GM23338 (cell line): ENCODE data around the gene LY86. TPM values are rescaled to one million over a fixed set of nuclear protein-coding genes. Genes with fewer than 3 reads are reported as not detected.

Source experiments
- ATAC-seq: fragments of 200-7000 bp; cut with Tn5 transposase; 3 replicates; pipeline ENCODE4 v1.9.1; 2020
- DNase-seq: peaks from one replicate; pipeline ENCODE4 v3.0.0-alpha.2; 2015; ENCODE audit warnings: low spot score
- H2AFZ ChIP-seq: fragments of 200-600 bp; sonication (generic); 2 replicates; pipeline ENCODE4 v1.8.0; 2016; ENCODE audit warnings: antibody characterized with exemption, mild to moderate bottlenecking, moderate library complexity
- H3F3A ChIP-seq: fragments of 200-600 bp; sonication (generic); replicated peaks from 2 replicates; pipeline ENCODE4 v1.8.0; 2017; ENCODE audit warnings: antibody characterized with exemption, mixed run types, low read depth
- H3K27ac ChIP-seq: fragments of 200-600 bp; sonication (generic); 2 replicates; pipeline ENCODE4 v1.6.1; 2016; ENCODE audit warnings: low read depth
- H3K27me3 ChIP-seq: fragments of 200-600 bp; sonication (generic); 2 replicates; pipeline ENCODE4 v1.8.0; 2016; ENCODE audit warnings: mild to moderate bottlenecking, mixed run types, moderate library complexity; ENCODE audit not compliant: insufficient read depth
- H3K36me3 ChIP-seq: fragments of 200-600 bp; sonication (generic); 2 replicates; pipeline ENCODE4 v1.8.0; 2016; ENCODE audit warnings: mild to moderate bottlenecking; ENCODE audit not compliant: insufficient read depth
- H3K4me1 ChIP-seq: fragments of 200-600 bp; sonication (generic); 2 replicates; pipeline ENCODE4 v1.8.0; 2016; ENCODE audit warnings: mild to moderate bottlenecking, moderate library complexity; ENCODE audit not compliant: insufficient read depth
- H3K4me2 ChIP-seq: fragments of 200-600 bp; sonication (generic); 2 replicates; pipeline ENCODE4 v1.7.1; 2017; ENCODE audit warnings: mixed run types
- H3K4me3 ChIP-seq: fragments of 200-600 bp; sonication (generic); 2 replicates; pipeline ENCODE4 v1.6.1; 2016; ENCODE audit warnings: mixed run types
- H3K79me2 ChIP-seq: fragments of 200-600 bp; sonication (generic); replicated peaks from 2 replicates; pipeline ENCODE4 v1.8.0; 2017; ENCODE audit warnings: mild to moderate bottlenecking; ENCODE audit not compliant: insufficient read depth
- H3K9me2 ChIP-seq: fragments of 200-600 bp; sonication (generic); 2 replicates; pipeline ENCODE4 v1.8.0; 2017; ENCODE audit not compliant: insufficient read depth
- H4K20me1 ChIP-seq: fragments of 200-600 bp; sonication (generic); replicated peaks from 2 replicates; pipeline ENCODE4 v1.8.0; 2017; ENCODE audit warnings: mild to moderate bottlenecking; ENCODE audit not compliant: insufficient read depth
- H3K27ac Mint-ChIP-seq: 2 replicates; pipeline ENCODE4 v1.8.0; 2020; ENCODE audit warnings: inconsistent platforms, mild to moderate bottlenecking, moderate library complexity, mixed read lengths
- H3K27me3 Mint-ChIP-seq: 3 replicates; pipeline ENCODE4 v1.8.0; 2022; ENCODE audit warnings: low read depth, mild to moderate bottlenecking, moderate library complexity, mixed read lengths, inconsistent platforms; ENCODE audit not compliant: insufficient read depth, poor library complexity
- H3K36me3 Mint-ChIP-seq: 3 replicates; pipeline ENCODE4 v1.8.0; 2021; ENCODE audit warnings: low read depth, mild to moderate bottlenecking, inconsistent platforms, moderate library complexity, mixed read lengths
- H3K4me1 Mint-ChIP-seq: 3 replicates; pipeline ENCODE4 v1.8.0; 2020; ENCODE audit warnings: mild to moderate bottlenecking, inconsistent platforms, mixed read lengths
- H3K4me3 Mint-ChIP-seq: 3 replicates; pipeline ENCODE4 v1.8.0; 2021; ENCODE audit warnings: moderate library complexity, mild to moderate bottlenecking, inconsistent platforms, mixed read lengths
- H3K9me3 Mint-ChIP-seq: 3 replicates; pipeline ENCODE4 v1.8.0; 2020; ENCODE audit warnings: moderate library complexity, mild to moderate bottlenecking, inconsistent platforms, mixed read lengths
- CREB1 ChIP-seq: fragments of 250-450 bp; sonication (Bioruptor Pico); IDR thresholded peaks from 2 replicates; pipeline ENCODE4 v1.5.0; 2020; ENCODE audit warnings: low read depth, mild to moderate bottlenecking, moderate library complexity
- EZH2 ChIP-seq: fragments of 200-600 bp; sonication (generic); IDR thresholded peaks from one replicate; pipeline ENCODE4 v1.8.0; 2017; ENCODE audit warnings: antibody characterized with exemption, mild to moderate bottlenecking, low read depth; ENCODE audit not compliant: unreplicated experiment
- EZH2phosphoT487 ChIP-seq: fragments of 200-600 bp; sonication (generic); IDR thresholded peaks from one replicate; pipeline ENCODE4 v1.8.1; 2018; ENCODE audit warnings: antibody characterized with exemption; ENCODE audit not compliant: unreplicated experiment
- NANOG ChIP-seq: IDR thresholded peaks from 2 replicates; pipeline ENCODE4 v1.6.1; 2016; ENCODE audit warnings: antibody characterized with exemption, borderline replicate concordance
- STAT1 ChIP-seq: IDR thresholded peaks from one replicate; pipeline ENCODE4 v1.6.1; 2016; ENCODE audit warnings: antibody characterized with exemption; ENCODE audit not compliant: unreplicated experiment
- ZNF331 ChIP-seq: fragments of 250-450 bp; sonication (Bioruptor Pico); IDR thresholded peaks from 2 replicates; pipeline ENCODE4 v1.5.0; 2020; ENCODE audit warnings: low read depth, mild to moderate bottlenecking, moderate library complexity
- ZNF462 ChIP-seq: fragments of 250-450 bp; sonication (Bioruptor Pico); IDR thresholded peaks from 2 replicates; pipeline ENCODE4 v1.5.0; 2020; ENCODE audit warnings: mild to moderate bottlenecking, moderate library complexity
- polyA plus RNA-seq: library from polyadenylated mRNA; unstranded; fragments of >200 nt; fragmentation: Nextera tagmentation; extraction: Ambion mirVana; gene quantifications from 2 replicates; pipeline ENCODE4 v1.2.1, GENCODE V29; 2016
- total RNA-seq: library from RNA; depleted of rRNA; stranded (reverse); fragments of >200 nt; shearing (Covaris generic); gene quantifications from 2 replicates; pipeline ENCODE4 v1.2.3, GENCODE V29; 2014

The LY86 gene
- total and polyA plus RNA-seq, 2 experiments from 2014 or later: 0.29 TPM; not detected in 1

DNA sequence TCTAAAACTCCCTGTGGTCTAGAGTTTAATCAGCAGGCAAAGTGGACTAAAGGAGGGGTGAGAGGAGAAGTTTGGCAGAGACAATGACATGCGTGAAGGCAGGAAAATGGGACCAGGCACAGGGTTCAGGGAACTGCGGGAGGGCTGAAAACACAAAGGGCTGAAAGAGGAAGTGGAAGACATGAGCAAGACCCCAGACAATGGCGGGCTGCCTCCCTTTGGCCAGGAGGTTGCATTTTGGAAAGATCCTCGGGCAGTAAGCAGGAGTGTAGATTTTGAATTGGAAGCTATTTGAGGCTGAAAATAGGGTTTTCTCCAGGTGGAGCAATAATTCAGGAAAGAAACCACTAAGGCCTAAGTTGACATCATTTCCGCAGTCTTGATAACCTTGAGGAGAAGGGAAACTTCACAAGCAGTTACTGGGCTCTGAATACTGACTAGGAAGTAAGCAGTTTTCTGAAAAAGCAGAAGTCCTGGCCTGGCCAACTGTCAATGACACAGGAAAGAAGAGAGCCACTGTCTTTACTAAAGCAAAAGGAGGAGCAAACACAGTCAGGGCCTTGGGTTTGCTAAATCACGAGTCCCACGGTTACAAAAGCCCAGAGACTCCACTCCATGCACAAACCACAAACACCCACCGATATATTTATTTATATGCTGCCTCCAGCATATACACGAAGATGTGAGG lies 3.4 kb downstream of the LY86 start:
- Mint-ChIP-seq H3K36me3 (no peaks in the 10 kb centered on the region), H3K4me3 (no peak overlapping the region), H3K4me1 (peaks cover 11% of the 10 kb centered on the region), H3K27ac (peak overlapping the region; percentile 42; the same call in 1 of the 2 replicates), H3K9me3 (no peaks in the 10 kb centered on the region), H3K27me3 (peaks cover 2% of the 10 kb centered on the region)
- no peaks in the 10 kb centered on the region for H3F3A ChIP-seq
- no peaks in the 10 kb centered on the region for H3K79me2 ChIP-seq
- H4K20me1 ChIP-seq: no peaks in the 10 kb centered on the region
- H3K4me3 ChIP-seq: no peak overlapping the region
- no peaks in the 10 kb centered on the region for H3K27me3 ChIP-seq
- no peaks in the 10 kb centered on the region for H3K36me3 ChIP-seq
- H3K4me1 ChIP-seq: no peaks in the 10 kb centered on the region
- H3K27ac ChIP-seq: no peak overlapping the region
- no peak overlapping the region for H2AFZ ChIP-seq
- DNase-seq (no peak), ATAC-seq (no peak)
- TF ChIP-seq NANOG: no peak
- TF ChIP-seq ZNF331: no peak
- no peak for TF ChIP-seq ZNF462 (CRISPR knock-in tag)
- TF ChIP-seq EZH2phosphoT487: no peak
- TF ChIP-seq CREB1: no peak
- TF ChIP-seq EZH2: no peak
- no peak for TF ChIP-seq STAT1
- peaks cover 7% of the 10 kb centered on the region; the same call in 1 of the 2 replicates for H3K9me2 ChIP-seq
- H3K4me2 ChIP-seq: no peak overlapping the region
